T-helper 2 cell (primary cell): ENCODE data around the gene SULT4A1.

Experiments
- DNase-seq, 5 experiments: peaks; one replicate each; pipeline versions ENCODE4 v3.0.0 to v3.0.0-alpha.2; 2012 to 2022

Gene SULT4A1

DNA sequence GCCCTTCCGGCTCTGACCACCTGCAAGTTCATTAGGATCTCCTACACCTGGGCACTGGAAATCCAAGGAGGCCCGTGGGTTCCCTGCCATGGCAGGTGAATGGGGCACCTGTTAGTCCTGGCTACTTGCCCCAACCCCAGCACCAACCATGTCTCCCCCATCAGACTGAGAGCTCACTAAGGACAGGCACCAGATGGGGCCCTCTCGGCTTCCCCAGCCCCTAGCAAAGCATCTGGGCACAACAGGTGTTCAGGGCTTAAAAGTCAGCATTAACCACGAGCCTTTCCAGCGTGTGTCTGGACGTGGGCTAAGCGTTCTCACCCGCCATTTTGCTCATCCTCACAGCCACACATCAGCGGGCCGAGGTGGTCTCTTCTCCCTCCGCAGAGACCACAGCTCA lies 2.2 kb downstream of the SULT4A1 start:
- no peak for DNase-seq

DNA sequence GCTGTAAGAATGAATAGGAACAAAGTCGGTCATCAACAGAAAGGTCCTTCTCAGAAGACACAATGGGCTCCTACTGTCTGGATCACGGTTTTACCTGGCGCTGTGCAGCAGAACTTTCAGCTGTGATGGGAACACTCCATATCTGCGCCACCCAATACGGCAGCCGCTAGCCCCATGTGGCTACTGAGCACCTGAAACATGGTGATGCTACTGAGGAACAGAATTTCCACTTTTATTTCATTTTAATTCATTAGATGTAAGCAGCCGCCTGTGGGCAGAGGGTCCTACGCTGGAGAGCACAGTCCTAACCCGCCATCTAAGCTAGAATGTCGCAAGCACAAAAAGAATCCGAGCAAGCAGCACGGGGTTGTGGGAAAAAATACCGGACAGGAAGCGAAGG lies 2.7 kb downstream of the SULT4A1 start:
- no peak for DNase-seq

DNA sequence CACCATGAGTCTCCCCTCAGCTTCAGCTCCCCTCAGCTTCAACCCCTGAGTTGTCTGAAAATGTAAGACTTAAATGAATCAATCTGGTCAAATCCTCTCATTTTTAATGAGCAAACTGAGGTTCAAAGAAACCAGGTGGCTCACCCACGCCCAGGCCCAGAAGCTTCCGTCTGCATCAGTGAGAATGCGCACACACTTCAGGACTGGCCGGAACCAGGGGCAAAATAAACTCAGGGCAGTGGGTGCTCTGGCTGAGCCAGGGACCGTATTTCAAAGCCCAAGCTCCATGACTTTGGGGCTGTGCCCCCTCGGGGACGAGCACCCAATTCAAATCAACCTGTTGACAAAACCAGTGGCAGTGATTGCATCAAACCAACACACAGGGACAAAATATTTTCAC lies 3.1 kb downstream of the SULT4A1 start:
- DNase-seq = no peak

DNA sequence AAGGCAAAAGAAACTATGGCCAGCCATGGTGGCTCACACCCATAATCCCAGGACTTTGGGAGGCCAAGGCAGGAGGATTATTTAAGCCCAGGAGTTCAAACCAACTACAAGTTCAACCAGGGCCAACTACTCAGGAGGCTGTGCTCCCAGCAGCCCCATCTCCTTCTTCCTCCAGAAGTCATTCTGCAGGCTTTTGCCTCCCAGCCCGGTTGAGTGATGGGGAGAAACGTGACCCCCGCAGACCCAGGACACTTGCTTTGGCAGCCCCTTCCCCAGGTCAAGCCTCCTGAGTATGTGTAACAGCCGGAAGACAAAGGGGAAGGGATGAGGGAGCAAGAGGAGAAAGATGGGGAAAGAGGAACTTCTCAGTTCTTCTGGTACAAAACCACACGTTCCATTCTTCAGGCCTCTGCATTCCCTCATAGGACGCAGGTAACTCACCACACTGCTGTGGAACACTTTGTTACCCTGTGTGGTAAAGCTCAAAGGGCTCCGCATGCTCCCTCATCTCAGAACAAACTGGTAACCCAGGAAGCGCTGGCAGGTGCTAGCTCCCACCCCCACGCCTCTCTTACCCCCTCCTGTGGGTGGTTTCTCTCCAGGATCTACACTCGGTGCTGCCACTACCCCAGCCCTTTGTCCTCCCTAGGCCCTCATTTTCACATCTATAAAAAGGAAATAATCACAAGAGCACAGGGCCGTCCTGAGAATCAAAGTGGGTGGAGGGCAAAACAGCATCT lies 4.0 kb downstream of the SULT4A1 start:
- no peak for DNase-seq

DNA sequence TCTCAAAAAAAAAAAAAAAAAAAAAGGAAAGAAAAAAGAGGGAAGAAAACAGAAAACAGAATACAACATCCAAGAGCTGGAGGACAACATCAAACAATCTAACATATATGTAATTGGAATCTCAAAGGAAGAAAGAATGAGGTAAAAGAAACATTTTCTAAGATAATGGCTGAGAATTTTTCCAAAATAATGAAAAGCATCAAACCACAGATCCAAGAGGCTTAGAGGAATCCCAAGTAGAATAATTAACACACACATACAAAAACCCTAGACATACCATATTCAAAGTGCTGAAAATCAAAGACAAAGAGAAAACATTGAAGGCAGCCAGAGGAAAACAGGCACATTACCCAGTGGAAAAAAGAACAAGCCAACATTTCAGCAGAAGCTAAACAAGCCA lies 4.9 kb downstream of the SULT4A1 start:
- no peak for DNase-seq

DNA sequence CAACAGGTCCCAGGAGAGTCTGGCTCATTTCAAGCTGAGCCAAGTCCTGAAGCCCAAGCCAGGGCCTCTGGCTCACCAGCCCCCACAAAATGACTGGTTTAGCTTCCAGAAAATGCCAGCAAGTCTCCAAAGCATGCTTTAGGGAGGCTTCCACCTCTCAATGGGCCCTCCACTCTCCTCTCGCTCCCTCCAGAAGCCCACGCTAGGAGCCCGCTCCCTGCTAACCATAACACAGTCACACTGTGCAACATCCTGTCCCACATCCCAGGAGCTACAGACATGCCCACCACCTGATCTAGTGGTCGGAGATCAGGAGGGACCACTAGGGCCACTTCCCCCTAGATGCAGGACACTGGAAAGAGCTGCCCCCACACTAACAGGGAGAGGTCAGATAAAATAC lies 6.9 kb downstream of the SULT4A1 start:
- DNase-seq = no peak

DNA sequence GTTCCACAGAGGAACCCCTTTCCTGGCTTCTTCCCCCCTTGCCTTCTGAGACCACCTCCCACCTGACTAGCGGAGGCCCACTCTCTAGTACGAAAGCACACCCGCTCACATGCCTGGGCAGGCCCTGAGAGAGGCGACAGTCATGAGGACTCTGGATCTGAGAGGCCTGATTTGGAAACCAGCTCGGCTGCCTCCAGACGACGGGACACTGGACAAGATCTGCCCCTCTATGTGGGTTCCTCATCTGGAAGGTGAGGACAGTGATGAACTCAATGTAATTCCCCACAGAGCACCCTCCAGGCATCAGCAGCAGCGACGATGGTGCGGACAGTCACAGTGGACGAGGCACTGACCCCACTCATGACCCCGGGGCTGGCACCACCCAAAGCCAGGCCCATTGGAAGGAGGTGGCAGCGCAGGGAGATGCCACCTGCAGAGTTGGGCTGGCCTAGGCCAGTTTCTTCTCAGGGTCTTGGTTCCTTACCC lies 7.5 kb downstream of the SULT4A1 start:
- DNase-seq = no peak

DNA sequence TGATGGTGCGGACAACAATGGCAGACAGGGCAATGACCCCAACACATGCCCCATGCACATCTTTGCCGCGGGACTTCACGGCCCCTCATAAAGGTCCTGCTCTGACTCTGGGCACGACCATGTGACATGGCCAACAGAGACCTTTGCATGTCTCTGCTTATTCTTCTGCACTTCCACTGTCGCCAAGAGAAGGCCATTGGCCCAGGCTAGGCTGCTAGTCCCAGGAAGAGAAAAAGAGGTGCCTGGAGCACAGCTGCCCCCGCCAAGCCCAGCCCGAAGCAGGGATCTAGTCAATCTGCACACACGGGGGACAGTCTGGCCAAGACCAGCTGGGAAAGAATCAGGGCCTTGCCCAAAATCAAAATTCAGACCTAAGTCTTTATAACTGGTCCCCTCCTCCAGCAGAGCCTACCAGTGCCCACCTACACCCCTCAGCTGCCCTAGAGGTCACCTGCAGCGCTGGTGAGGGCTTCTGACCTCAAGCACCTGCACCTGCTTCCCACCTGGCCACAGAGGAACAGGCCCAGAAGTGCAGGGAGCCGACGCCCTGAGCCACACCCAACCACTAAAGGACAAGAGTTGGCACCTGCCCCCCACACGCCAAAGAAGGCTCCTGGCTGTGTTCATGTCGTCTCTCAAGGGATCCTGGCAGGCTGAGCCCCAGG lies 8.1 kb downstream of the SULT4A1 start:
- no peak for DNase-seq

DNA sequence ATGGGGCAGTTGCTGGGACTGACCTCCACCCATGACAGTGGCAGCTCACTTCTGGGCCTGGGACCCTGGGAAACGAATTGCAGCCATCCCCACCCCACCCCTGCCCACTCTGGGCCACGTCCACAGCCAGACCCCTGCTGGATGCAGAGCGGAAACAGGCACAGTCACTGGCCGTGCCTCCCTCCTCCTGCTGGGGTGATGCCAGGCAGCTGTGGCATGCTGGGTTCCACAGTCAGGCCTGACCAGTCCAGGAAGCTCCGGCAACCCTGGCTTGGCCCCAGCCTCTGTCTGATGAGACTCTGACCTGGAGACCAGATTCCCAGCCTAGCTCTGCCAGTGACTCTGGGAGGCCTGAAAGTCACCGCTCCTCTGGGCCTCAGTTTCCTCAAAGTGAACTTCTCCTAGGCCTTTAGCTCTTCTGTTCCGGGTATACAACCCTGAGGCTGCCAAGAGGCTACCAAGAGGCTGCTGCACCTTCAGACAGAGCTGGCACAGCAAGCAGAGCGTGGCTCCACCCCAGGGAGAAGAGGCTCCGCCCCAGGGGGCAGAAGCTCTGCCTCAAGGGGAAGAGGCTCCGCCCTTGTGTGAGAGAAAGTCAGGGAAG lies 8.9 kb downstream of the SULT4A1 start:
- DNase-seq = no peak

- no peak for DNase-seq
Observed at GRCh38 chr22:43852573-43853327, 9.6 kb downstream of the SULT4A1 start.

- no peak for DNase-seq
Observed at GRCh38 chr22:43851979-43852307, 10.4 kb downstream of the SULT4A1 start.

DNA sequence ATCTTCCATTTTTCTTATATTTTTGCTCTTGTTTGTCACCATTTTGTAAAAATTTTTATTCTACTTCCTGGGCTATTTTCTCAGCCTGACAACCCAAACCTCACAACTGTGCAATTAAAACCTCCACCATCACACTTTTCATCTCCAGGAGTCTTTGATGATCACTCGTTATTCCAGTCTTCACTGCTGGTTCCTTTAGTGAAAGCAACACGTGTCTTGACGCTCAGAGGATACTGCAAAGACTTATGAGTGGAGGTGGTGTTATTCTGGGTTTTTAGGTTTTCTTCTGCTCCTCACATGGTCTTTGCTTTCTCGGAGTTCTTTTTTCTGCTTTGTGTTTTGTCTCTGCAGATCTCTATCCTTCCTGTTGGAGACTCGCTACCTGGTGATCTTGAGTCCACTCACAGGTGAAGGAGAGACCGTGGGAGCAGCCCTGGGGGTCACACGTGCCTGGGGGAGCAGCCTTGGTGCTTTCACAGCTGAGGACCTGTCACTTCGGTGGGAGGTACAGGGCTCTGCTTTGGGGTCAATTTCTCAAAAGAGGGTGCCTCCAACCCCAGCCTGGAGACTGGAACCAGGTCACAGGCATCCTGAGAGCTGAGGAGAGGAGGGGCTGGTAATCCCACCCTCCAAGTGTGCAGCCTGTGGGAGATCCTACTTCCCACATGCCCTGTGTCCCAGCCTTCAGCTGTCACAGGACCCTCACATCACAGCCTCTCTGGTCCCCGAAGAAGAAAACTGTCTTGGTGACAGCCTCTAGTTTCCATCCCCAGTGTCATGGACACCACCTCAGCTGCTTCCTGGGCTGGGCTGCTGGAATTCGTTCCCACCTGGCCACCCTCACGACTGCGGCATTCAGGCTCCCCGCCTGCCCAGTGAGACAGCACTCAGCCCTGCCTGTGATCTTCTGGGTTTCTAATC lies 11.0 kb downstream of the SULT4A1 start:
- no peak for DNase-seq

DNA sequence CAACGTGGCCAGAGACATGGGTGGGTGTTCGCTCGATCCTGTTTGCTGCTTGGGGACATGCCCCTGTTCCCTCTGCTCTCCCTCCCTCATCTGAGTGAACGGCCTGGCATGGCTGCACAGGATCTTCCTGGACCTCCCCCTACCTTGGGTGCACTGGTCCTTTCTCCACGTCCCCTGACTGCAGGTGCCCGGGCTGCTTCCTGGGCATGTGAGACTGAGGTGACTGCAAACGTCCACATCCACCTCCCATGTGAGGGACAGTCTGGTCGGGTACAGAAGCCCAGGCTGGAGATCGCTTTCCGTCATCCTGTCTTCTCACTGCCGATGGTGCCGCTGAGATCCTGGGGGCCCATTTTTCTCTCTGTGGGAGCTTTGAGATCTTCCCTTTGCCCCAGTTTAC lies 11.8 kb downstream of the SULT4A1 start:
- no peak for DNase-seq

GRCh38 chr22:43849731-43850130 lies 12.6 kb downstream of the SULT4A1 start:
- no peak for DNase-seq

DNA sequence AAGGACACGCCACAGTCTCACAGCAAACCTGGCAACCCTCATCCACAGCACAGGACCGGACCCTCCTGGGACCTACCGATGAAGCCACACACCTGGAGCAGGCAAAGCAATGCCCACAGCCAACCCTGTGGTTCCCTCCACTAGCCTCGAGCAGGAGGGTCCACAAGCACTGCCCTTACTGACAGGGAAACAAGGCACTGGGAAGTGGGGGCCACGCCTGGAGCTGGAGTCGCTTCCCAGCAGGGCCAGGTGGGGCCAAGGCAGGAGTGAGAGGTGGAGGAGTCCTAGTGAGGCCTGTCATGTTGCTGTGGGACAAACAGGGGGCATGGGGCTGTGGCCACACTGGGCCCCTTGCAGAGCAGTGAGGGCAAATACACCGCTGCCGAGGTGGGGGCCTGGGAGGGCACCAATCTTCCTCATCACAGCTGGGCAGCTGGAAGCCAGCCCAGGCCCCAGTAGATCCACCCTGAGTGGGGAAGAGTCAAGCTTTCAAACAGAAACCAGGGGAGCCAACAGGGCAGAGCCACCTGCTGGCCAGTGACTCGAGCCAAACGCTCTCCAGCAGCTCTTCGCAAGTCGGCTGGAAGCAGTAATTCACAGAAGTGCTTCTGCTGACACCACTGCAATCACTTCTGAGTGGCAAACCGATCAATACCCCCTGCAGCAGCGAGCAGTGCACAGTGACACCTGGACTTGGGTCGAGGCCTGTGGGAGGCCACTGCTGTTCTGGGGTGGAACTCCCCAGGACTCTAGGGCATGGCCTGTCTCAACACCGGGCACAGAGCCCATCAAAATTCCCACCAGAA lies 13.7 kb downstream of the SULT4A1 start:
- no peak for DNase-seq

- DNase-seq = no peak
Observed at GRCh38 chr22:43847376-43848289, 14.7 kb downstream of the SULT4A1 start.

DNA sequence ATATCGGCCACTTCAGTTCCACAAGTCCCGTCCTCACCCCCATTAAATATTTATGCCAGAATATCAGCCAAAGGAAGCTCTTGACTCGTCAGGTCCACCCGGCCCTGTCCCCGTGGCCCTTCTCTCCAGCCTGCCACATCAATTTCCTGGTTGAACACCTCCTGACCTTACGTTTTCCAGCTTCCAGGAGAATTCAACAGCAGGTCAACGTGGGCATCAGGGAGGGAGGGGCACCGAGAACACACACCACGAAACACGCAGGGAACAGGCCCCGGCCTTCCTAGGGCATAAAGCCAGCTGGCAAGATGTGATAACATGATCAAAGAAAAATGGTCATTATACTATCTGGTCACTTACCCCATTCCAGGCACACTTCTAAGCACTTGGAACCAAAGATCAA lies 15.3 kb downstream of the SULT4A1 start:
- no peak for DNase-seq

- no peak for DNase-seq
Observed at GRCh38 chr22:43845981-43846380, 16.3 kb downstream of the SULT4A1 start.

- DNase-seq = no peak
Observed at GRCh38 chr22:43844560-43845545, 17.5 kb downstream of the SULT4A1 start.
